HepG2 (cell line): ENCODE results near the gene UCP3. TPM values are rescaled to one million over a fixed set of nuclear protein-coding genes. Genes with fewer than 3 reads are reported as not detected.
A peak's percentile ranks its signal among the peaks of the same experiment; 100 is the strongest.

ENCODE experiments used
- DMAP1 ChIP-seq: IDR thresholded peaks from 2 replicates; pipeline ENCODE4 v1.6.1; 2016
- FOXA3 ChIP-seq: IDR thresholded peaks from 2 replicates; pipeline ENCODE4 v1.6.1; 2016; ENCODE audit warnings: missing genetic modification reagents, missing compliant biosample characterization
- ISL2 ChIP-seq: sonication (generic); formaldehyde crosslinking; IDR thresholded peaks from 2 replicates; pipeline ENCODE4 v1.5.0; 2020; ENCODE audit warnings: missing genetic modification reagents
- JUND ChIP-seq: sonication (generic); formaldehyde crosslinking; IDR thresholded peaks from 2 replicates; pipeline ENCODE4 v1.8.0; 2022; ENCODE audit warnings: mild to moderate bottlenecking, missing genetic modification reagents
- NAIF1 ChIP-seq: sonication (generic); formaldehyde crosslinking; IDR thresholded peaks from 2 replicates; pipeline ENCODE4 v1.5.0; 2020; ENCODE audit warnings: mild to moderate bottlenecking, missing genetic modification reagents, borderline replicate concordance
- SOX13 ChIP-seq, 3 experiments: fragments of 450-650 bp in 1 of 3; sonication (generic) in 1 of 3; formaldehyde crosslinking in 1 of 3; IDR thresholded peaks in 2 of 3; conservative IDR thresholded peaks in 1 of 3; 2 replicates each; pipeline versions ENCODE4 v1.5.0 to v1.6.1; 2016 to 2020; ENCODE audit warnings: antibody characterized with exemption in 1 of 3, mild to moderate bottlenecking in 1 of 3, missing compliant biosample characterization in 1 of 3, missing genetic modification reagents in 1 of 3, moderate library complexity in 1 of 3
- SRF ChIP-seq: IDR thresholded peaks from 2 replicates; pipeline ENCODE4 v1.6.1; 2011; ENCODE audit warnings: mild to moderate bottlenecking, low read depth, low read length, moderate library complexity
- TCF7 ChIP-seq: sonication (generic); IDR thresholded peaks from 2 replicates; pipeline ENCODE4 v1.6.1; 2016; ENCODE audit warnings: antibody characterized with exemption, low read depth
- TGIF2 ChIP-seq: IDR thresholded peaks from 2 replicates; pipeline ENCODE4 v1.6.1; 2016; ENCODE audit warnings: control low read depth, missing compliant biosample characterization
- ZNF878 ChIP-seq: sonication (generic); formaldehyde crosslinking; IDR thresholded peaks from 2 replicates; pipeline ENCODE4 v1.8.1; 2023; ENCODE audit warnings: mild to moderate bottlenecking, missing genetic modification reagents, moderate library complexity
- polyA plus RNA-seq, 8 experiments: library from polyadenylated mRNA; depleted of rRNA in 3 of 8; stranded (reverse) in 7 of 8; unstranded in 1 of 8; fragments of >200 nt; fragmentation: Illumina TruSeq in 4 of 8; extraction: Trizol in 4 of 8; gene quantifications; 2 replicates each; pipeline versions ENCODE4 v1.2.1 to v1.2.3, GENCODE V29; 2011 to 2016; ENCODE audit warnings: low read depth in 4 of 8, missing spikeins in 1 of 8, mixed read lengths in 1 of 8; ENCODE audit not compliant: insufficient read depth in 1 of 8
- total RNA-seq, 5 experiments: library from RNA; depleted of rRNA; stranded (reverse); fragments of >200 nt; fragmentation: Illumina TruSeq; extraction: Trizol; gene quantifications; 2 replicates each; pipeline ENCODE4 v1.2.3, GENCODE V29; 2016; ENCODE audit warnings: low read depth in 1 of 5
- TF ChIP-seq, protein P1 (sequence below): sonication (generic); formaldehyde crosslinking; IDR thresholded peaks from 2 replicates; pipeline ENCODE4 v1.5.0; 2020; ENCODE audit warnings: mild to moderate bottlenecking, missing genetic modification reagents, borderline replicate concordance
- TF ChIP-seq, protein P2 (sequence below): sonication (generic); formaldehyde crosslinking; IDR thresholded peaks from 2 replicates; pipeline ENCODE4 v1.5.0; 2020; ENCODE audit warnings: mild to moderate bottlenecking, missing genetic modification reagents
- TF ChIP-seq, protein P3 (sequence below): sonication (generic); formaldehyde crosslinking; IDR thresholded peaks from 2 replicates; pipeline ENCODE4 v1.4.0; 2020; ENCODE audit warnings: missing genetic modification reagents
- TF ChIP-seq, protein P4 (sequence below): sonication (generic); formaldehyde crosslinking; IDR thresholded peaks from 2 replicates; pipeline ENCODE4 v1.4.0; 2020; ENCODE audit warnings: missing genetic modification reagents

The UCP3 gene
- total and polyA plus RNA-seq, 2 of the 13 experiments (the other 11 are each of a cell fraction or from before 2014, with no cell fraction given), result 0.37 TPM; not detected in 1

DNA sequence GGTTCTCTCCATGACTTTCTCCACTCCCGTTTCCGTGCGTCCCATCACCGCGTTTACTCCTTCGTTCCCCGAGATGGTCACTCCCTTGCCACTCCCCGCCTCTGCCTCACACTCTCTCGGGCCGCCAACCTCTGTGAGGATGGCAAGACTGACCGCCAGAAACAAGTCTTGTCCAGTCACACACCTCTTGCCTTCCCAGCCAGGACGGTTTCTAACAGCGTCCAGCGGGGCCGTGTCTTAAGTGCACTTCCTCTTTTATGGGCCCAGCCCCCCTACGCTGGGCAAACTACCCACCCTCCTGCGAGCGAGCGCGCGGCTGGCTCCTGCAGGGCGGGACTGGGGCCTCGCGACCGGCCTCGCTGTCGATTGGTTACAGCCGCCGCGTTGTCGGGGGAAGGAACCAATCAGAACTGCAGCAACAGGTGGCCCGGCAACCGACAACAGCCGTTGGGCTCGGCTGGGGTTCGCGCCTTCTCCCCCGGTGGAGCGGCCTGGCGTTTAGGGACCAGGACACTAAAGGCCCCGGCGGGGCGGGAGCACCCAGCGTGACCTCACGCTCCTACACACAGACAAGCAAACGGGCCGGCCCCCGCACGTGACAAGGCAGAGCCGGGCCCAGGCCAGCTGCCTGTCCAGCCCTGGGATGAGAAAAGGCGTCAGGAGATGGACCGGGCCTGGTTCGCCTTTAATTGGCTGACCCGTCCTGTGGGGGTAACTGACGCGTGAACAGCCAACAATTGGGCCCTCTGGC lies 25.7 kb downstream of the UCP3 start (continued):
- TF ChIP-seq, protein P1, sequence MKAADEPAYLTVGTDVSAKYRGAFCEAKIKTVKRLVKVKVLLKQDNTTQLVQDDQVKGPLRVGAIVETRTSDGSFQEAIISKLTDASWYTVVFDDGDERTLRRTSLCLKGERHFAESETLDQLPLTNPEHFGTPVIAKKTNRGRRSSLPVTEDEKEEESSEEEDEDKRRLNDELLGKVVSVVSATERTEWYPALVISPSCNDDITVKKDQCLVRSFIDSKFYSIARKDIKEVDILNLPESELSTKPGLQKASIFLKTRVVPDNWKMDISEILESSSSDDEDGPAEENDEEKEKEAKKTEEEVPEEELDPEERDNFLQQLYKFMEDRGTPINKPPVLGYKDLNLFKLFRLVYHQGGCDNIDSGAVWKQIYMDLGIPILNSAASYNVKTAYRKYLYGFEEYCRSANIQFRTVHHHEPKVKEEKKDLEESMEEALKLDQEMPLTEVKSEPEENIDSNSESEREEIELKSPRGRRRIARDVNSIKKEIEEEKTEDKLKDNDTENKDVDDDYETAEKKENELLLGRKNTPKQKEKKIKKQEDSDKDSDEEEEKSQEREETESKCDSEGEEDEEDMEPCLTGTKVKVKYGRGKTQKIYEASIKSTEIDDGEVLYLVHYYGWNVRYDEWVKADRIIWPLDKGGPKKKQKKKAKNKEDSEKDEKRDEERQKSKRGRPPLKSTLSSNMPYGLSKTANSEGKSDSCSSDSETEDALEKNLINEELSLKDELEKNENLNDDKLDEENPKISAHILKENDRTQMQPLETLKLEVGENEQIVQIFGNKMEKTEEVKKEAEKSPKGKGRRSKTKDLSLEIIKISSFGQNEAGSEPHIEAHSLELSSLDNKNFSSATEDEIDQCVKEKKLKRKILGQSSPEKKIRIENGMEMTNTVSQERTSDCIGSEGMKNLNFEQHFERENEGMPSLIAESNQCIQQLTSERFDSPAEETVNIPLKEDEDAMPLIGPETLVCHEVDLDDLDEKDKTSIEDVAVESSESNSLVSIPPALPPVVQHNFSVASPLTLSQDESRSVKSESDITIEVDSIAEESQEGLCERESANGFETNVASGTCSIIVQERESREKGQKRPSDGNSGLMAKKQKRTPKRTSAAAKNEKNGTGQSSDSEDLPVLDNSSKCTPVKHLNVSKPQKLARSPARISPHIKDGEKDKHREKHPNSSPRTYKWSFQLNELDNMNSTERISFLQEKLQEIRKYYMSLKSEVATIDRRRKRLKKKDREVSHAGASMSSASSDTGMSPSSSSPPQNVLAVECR (CRISPR knock-in tag), result peak; percentile 92
- TF ChIP-seq ISL2 (CRISPR knock-in tag) (peak; percentile 60; the same call in 1 of the 2 replicates), TGIF2 (CRISPR knock-in tag) (0 out of 2 replicates have a peak, but pooled peaks have one; percentile 32), DMAP1 (CRISPR knock-in tag) (peak; percentile 91), NAIF1 (CRISPR knock-in tag) (peak; percentile 88), SRF (no peak), JUND (CRISPR knock-in tag) (0 out of 2 replicates have a peak, but pooled peaks have one; percentile 12), ZNF878 (CRISPR knock-in tag) (peak; percentile 87; the same call in 1 of the 2 replicates), FOXA3 (CRISPR knock-in tag) (peak; percentile 28; the same call in 1 of the 2 replicates), TCF7 (no peak), SOX13 (IDR thresholded peaks at IDR 0.05) (peak; percentile 55; the same call in 1 of the 2 replicates), SOX13 (CRISPR knock-in tag; conservative IDR thresholded peaks at IDR 0.05 in 1 of 2, IDR thresholded peaks at IDR 0.05 in 1 of 2) (no peak; a peak in 1 of 4 replicates)
- TF ChIP-seq, protein P2, sequence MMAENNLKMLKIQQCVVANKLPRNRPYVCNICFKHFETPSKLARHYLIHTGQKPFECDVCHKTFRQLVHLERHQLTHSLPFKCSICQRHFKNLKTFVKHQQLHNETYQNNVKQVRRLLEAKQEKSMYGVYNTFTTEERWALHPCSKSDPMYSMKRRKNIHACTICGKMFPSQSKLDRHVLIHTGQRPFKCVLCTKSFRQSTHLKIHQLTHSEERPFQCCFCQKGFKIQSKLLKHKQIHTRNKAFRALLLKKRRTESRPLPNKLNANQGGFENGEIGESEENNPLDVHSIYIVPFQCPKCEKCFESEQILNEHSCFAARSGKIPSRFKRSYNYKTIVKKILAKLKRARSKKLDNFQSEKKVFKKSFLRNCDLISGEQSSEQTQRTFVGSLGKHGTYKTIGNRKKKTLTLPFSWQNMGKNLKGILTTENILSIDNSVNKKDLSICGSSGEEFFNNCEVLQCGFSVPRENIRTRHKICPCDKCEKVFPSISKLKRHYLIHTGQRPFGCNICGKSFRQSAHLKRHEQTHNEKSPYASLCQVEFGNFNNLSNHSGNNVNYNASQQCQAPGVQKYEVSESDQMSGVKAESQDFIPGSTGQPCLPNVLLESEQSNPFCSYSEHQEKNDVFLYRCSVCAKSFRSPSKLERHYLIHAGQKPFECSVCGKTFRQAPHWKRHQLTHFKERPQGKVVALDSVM (CRISPR knock-in tag), result peak; percentile 69
- TF ChIP-seq, protein P3, sequence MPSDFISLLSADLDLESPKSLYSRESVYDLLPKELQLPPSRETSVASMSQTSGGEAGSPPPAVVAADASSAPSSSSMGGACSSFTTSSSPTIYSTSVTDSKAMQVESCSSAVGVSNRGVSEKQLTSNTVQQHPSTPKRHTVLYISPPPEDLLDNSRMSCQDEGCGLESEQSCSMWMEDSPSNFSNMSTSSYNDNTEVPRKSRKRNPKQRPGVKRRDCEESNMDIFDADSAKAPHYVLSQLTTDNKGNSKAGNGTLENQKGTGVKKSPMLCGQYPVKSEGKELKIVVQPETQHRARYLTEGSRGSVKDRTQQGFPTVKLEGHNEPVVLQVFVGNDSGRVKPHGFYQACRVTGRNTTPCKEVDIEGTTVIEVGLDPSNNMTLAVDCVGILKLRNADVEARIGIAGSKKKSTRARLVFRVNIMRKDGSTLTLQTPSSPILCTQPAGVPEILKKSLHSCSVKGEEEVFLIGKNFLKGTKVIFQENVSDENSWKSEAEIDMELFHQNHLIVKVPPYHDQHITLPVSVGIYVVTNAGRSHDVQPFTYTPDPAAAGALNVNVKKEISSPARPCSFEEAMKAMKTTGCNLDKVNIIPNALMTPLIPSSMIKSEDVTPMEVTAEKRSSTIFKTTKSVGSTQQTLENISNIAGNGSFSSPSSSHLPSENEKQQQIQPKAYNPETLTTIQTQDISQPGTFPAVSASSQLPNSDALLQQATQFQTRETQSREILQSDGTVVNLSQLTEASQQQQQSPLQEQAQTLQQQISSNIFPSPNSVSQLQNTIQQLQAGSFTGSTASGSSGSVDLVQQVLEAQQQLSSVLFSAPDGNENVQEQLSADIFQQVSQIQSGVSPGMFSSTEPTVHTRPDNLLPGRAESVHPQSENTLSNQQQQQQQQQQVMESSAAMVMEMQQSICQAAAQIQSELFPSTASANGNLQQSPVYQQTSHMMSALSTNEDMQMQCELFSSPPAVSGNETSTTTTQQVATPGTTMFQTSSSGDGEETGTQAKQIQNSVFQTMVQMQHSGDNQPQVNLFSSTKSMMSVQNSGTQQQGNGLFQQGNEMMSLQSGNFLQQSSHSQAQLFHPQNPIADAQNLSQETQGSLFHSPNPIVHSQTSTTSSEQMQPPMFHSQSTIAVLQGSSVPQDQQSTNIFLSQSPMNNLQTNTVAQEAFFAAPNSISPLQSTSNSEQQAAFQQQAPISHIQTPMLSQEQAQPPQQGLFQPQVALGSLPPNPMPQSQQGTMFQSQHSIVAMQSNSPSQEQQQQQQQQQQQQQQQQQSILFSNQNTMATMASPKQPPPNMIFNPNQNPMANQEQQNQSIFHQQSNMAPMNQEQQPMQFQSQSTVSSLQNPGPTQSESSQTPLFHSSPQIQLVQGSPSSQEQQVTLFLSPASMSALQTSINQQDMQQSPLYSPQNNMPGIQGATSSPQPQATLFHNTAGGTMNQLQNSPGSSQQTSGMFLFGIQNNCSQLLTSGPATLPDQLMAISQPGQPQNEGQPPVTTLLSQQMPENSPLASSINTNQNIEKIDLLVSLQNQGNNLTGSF (CRISPR knock-in tag), result peak; percentile 92; the same call in 1 of the 2 replicates
- TF ChIP-seq, protein P4, sequence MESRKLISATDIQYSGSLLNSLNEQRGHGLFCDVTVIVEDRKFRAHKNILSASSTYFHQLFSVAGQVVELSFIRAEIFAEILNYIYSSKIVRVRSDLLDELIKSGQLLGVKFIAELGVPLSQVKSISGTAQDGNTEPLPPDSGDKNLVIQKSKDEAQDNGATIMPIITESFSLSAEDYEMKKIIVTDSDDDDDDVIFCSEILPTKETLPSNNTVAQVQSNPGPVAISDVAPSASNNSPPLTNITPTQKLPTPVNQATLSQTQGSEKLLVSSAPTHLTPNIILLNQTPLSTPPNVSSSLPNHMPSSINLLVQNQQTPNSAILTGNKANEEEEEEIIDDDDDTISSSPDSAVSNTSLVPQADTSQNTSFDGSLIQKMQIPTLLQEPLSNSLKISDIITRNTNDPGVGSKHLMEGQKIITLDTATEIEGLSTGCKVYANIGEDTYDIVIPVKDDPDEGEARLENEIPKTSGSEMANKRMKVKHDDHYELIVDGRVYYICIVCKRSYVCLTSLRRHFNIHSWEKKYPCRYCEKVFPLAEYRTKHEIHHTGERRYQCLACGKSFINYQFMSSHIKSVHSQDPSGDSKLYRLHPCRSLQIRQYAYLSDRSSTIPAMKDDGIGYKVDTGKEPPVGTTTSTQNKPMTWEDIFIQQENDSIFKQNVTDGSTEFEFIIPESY (CRISPR knock-in tag), result no peak
